HepG2 (cell line): ENCODE results near the gene TM4SF18. TPM values are rescaled to one million over a fixed set of nuclear protein-coding genes. Genes with fewer than 3 reads are reported as not detected.

Experiments
- CBX5 ChIP-seq: sonication (generic); formaldehyde crosslinking; IDR thresholded peaks from 2 replicates; pipeline ENCODE4 v1.4.0; 2020; ENCODE audit warnings: missing genetic modification reagents, borderline replicate concordance
- ELF3 ChIP-seq: IDR thresholded peaks from 2 replicates; pipeline ENCODE4 v1.6.1; 2016; ENCODE audit warnings: missing genetic modification reagents, missing compliant biosample characterization
- HBP1 ChIP-seq: IDR thresholded peaks from 2 replicates; pipeline ENCODE4 v1.6.1; 2016; ENCODE audit warnings: low read depth, control low read depth
- HMGXB3 ChIP-seq: sonication (generic); formaldehyde crosslinking; IDR thresholded peaks from 2 replicates; pipeline ENCODE4 v1.4.0; 2020; ENCODE audit warnings: missing genetic modification reagents, borderline replicate concordance
- HOMEZ ChIP-seq: IDR thresholded peaks from 2 replicates; pipeline ENCODE4 v1.6.1; 2016; ENCODE audit warnings: low read depth
- MATR3 ChIP-seq: sonication (generic); formaldehyde crosslinking; IDR thresholded peaks from 2 replicates; pipeline ENCODE4 v1.4.0; 2020; ENCODE audit warnings: missing genetic modification reagents
- MIER2 ChIP-seq: IDR thresholded peaks from 2 replicates; pipeline ENCODE4 v1.6.1; 2016; ENCODE audit warnings: missing biosample characterization, missing genetic modification reagents
- MIER3 ChIP-seq: IDR thresholded peaks from 2 replicates; pipeline ENCODE4 v1.6.1; 2016; ENCODE audit warnings: missing compliant biosample characterization, borderline replicate concordance
- MIXL1 ChIP-seq: IDR thresholded peaks from 2 replicates; pipeline ENCODE4 v1.6.1; 2016
- NCOA2 ChIP-seq: sonication (generic); formaldehyde crosslinking; IDR thresholded peaks from 2 replicates; pipeline ENCODE4 v1.8.0; 2022; ENCODE audit warnings: inconsistent platforms
- SOX13 ChIP-seq, 3 experiments: fragments of 450-650 bp in 1 of 3; sonication (generic) in 1 of 3; formaldehyde crosslinking in 1 of 3; IDR thresholded peaks in 2 of 3; conservative IDR thresholded peaks in 1 of 3; 2 replicates each; pipeline versions ENCODE4 v1.5.0 to v1.6.1; 2016 to 2020; ENCODE audit warnings: antibody characterized with exemption in 1 of 3, mild to moderate bottlenecking in 1 of 3, missing compliant biosample characterization in 1 of 3, missing genetic modification reagents in 1 of 3, moderate library complexity in 1 of 3
- THAP11 ChIP-seq: IDR thresholded peaks from 2 replicates; pipeline ENCODE4 v1.6.1; 2016; ENCODE audit warnings: missing biosample characterization, missing genetic modification reagents
- TP53 ChIP-seq: sonication (generic); formaldehyde crosslinking; conservative IDR thresholded peaks from 2 replicates; pipeline ENCODE4 v1.4.0; 2020; ENCODE audit warnings: missing genetic modification reagents
- ZFP37 ChIP-seq: sonication (generic); formaldehyde crosslinking; IDR thresholded peaks from 2 replicates; pipeline ENCODE4 v1.4.0; 2020; ENCODE audit warnings: missing genetic modification reagents, borderline replicate concordance
- ZMYM4 ChIP-seq: sonication (generic); formaldehyde crosslinking; IDR thresholded peaks from 2 replicates; pipeline ENCODE4 v1.8.1; 2023; ENCODE audit warnings: mild to moderate bottlenecking, missing genetic modification reagents
- ZNF18 ChIP-seq: sonication (generic); formaldehyde crosslinking; IDR thresholded peaks from 2 replicates; pipeline ENCODE4 v1.8.0; 2022; ENCODE audit warnings: mild to moderate bottlenecking, missing genetic modification reagents; ENCODE audit not compliant: insufficient replicate concordance
- ZNF644 ChIP-seq: IDR thresholded peaks from 2 replicates; pipeline ENCODE4 v1.6.1; 2016; ENCODE audit warnings: low read depth
- ZNF800 ChIP-seq: sonication (generic); formaldehyde crosslinking; IDR thresholded peaks from 2 replicates; pipeline ENCODE4 v1.4.0; 2020; ENCODE audit warnings: missing genetic modification reagents
- polyA plus RNA-seq, 8 experiments: library from polyadenylated mRNA; depleted of rRNA in 3 of 8; stranded (reverse) in 7 of 8; unstranded in 1 of 8; fragments of >200 nt; fragmentation: Illumina TruSeq in 4 of 8; extraction: Trizol in 4 of 8; gene quantifications; 2 replicates each; pipeline versions ENCODE4 v1.2.1 to v1.2.3, GENCODE V29; 2011 to 2016; ENCODE audit warnings: low read depth in 4 of 8, missing spikeins in 1 of 8, mixed read lengths in 1 of 8; ENCODE audit not compliant: insufficient read depth in 1 of 8
- total RNA-seq, 5 experiments: library from RNA; depleted of rRNA; stranded (reverse); fragments of >200 nt; fragmentation: Illumina TruSeq; extraction: Trizol; gene quantifications; 2 replicates each; pipeline ENCODE4 v1.2.3, GENCODE V29; 2016; ENCODE audit warnings: low read depth in 1 of 5

The TM4SF18 gene
- total and polyA plus RNA-seq, 2 of the 13 experiments (the other 11 are each of a cell fraction or from before 2014, with no cell fraction given) = 0.15 TPM; not detected in 1

- peak; percentile 39; the same call in 1 of the 2 replicates for TF ChIP-seq HMGXB3 (CRISPR knock-in tag)
- TF ChIP-seq ZNF800 (CRISPR knock-in tag) = no peak
- peak; percentile 83 for TF ChIP-seq MIXL1 (CRISPR knock-in tag)
- TF ChIP-seq HOMEZ = peak; percentile 76
- TF ChIP-seq MATR3 (CRISPR knock-in tag) = no peak
- TF ChIP-seq CBX5 = 0 out of 2 replicates have a peak, but pooled peaks have one; percentile 40
- TF ChIP-seq THAP11 (CRISPR knock-in tag) = peak; percentile 42; the same call in 1 of the 2 replicates
- TF ChIP-seq MIER2 (CRISPR knock-in tag) = peak; percentile 44; the same call in 1 of the 2 replicates
- no peak for TF ChIP-seq HBP1 (CRISPR knock-in tag)
- no peak for TF ChIP-seq ZFP37
- TF ChIP-seq TP53 (CRISPR knock-in tag) = no peak
- peak; percentile 51 for TF ChIP-seq ZNF18 (CRISPR knock-in tag)
- TF ChIP-seq NCOA2 (CRISPR knock-in tag) = 0 out of 2 replicates have a peak, but pooled peaks have one; percentile 22
- TF ChIP-seq ZNF644 (CRISPR knock-in tag) = peak; percentile 63; the same call in 1 of the 2 replicates
- TF ChIP-seq ELF3 = peak; percentile 50; the same call in 1 of the 2 replicates
- TF ChIP-seq SOX13 (IDR thresholded peaks at IDR 0.05) = no peak
- TF ChIP-seq SOX13 (CRISPR knock-in tag; conservative IDR thresholded peaks at IDR 0.05 in 1 of 2, IDR thresholded peaks at IDR 0.05 in 1 of 2) = 0 out of 4 replicates have a peak, but pooled peaks of 1 of the 2 experiments have one; percentile 39
- TF ChIP-seq ZMYM4 (CRISPR knock-in tag) = peak; percentile 62; the same call in 1 of the 2 replicates
- 0 out of 2 replicates have a peak, but pooled peaks have one; percentile 56 for TF ChIP-seq MIER3 (CRISPR knock-in tag)
Measured at GRCh38 chr3:149273096-149273751, 60.2 kb downstream of the TM4SF18 start (continued).
